Muscle of leg (tissue), 11 donors: ENCODE data around the gene STK32C. TPM values are rescaled to one million over a fixed set of nuclear protein-coding genes. Genes with fewer than 3 reads are reported as not detected.

Source experiments
- DNase-seq: peaks from one replicate; pipeline ENCODE4 v3.0.0; 2013
- H3K27ac ChIP-seq: one replicate; pipeline ENCODE4 v1.5.1; 2013; ENCODE audit warnings: mild to moderate bottlenecking, low read length, control low read depth
- H3K27me3 ChIP-seq: one replicate; pipeline ENCODE4 v1.6.1; 2013; ENCODE audit warnings: low read length; ENCODE audit not compliant: control insufficient read depth, insufficient read depth
- H3K36me3 ChIP-seq: one replicate; pipeline ENCODE4 v1.6.1; 2013; ENCODE audit warnings: low read length; ENCODE audit not compliant: control insufficient read depth, insufficient read depth
- H3K4me1 ChIP-seq: one replicate; pipeline ENCODE4 v1.6.1; 2013; ENCODE audit warnings: low read length; ENCODE audit not compliant: control insufficient read depth, insufficient read depth
- H3K4me3 ChIP-seq: one replicate; pipeline ENCODE4 v1.5.1; 2013; ENCODE audit warnings: low read length, control low read depth
- H3K9me3 ChIP-seq: replicated peaks from 2 replicates; pipeline ENCODE4 v1.6.1; 2013; ENCODE audit warnings: low read depth, low read length; ENCODE audit not compliant: control insufficient read depth
- WGBS: methylation state at CpG from one replicate; pipeline ENCODE4 v1.1.5; 2013; ENCODE audit warnings: missing lambda C conversion rate; ENCODE audit not compliant: insufficient coverage; 5-methylcytosine and 5-hydroxymethylcytosine counted together
- polyA plus RNA-seq, 8 donors: library from polyadenylated mRNA; unstranded; fragments of 120-200 nt; gene quantifications; one replicate each; pipeline versions ENCODE4 v1.2.1 to v1.2.3, GENCODE V29; 2013; ENCODE audit warnings: inconsistent platforms in 1 of 8, low replicate concordance in 1 of 8; ENCODE audit not compliant: insufficient read length in 8 of 8, insufficient read depth in 1 of 8
- total RNA-seq: library from RNA; stranded (reverse); fragments of 120-200 nt; gene quantifications from one replicate; pipeline ENCODE4 v1.2.4, GENCODE V29; 2013

STK32C gene
- total and polyA plus RNA-seq, 9 donors, result 9.4 to 14.7 (median 12.0) TPM

DNA sequence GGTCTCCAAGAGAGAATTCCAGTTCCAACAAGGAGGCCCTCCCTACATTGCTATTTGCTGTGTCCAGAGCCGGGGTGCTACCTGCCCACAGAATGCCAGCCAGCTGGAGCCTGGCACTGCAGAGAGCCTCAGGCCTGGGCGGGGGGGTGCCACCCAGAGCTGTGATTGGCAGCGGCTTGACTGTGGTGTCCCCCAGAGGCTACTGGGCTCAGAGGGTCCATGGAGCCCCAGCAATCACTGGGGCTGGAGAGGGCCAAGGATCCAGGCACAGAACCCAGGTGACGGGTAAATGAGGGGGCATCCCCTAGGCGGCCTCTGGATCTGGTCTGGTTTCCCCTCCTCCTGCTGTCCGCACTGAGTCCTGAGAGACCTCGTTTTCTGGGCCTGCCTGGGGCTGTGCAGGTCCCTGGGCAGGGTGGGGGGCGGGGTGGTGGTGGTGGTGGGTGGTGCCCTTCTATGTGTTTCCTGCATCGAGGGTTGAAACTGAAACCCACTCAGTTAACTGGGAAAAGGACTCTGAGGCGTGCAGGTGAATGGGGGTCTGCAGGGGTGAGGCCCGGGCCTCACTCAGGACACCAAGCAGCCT lies 108.4 kb downstream of the STK32C start:
- no peaks in the 10 kb centered on the region for H3K27me3 ChIP-seq
- DNase-seq, result no peak
- H3K4me3 ChIP-seq, result no peak overlapping the region
- no peaks in the 10 kb centered on the region for H3K4me1 ChIP-seq
- H3K36me3 ChIP-seq, result no peaks in the 10 kb centered on the region
- 97% methylated on average over 3 of the region's 11 CpGs for WGBS
- no peak overlapping the region for H3K27ac ChIP-seq
- H3K9me3 ChIP-seq, result no peaks in the 10 kb centered on the region

DNA sequence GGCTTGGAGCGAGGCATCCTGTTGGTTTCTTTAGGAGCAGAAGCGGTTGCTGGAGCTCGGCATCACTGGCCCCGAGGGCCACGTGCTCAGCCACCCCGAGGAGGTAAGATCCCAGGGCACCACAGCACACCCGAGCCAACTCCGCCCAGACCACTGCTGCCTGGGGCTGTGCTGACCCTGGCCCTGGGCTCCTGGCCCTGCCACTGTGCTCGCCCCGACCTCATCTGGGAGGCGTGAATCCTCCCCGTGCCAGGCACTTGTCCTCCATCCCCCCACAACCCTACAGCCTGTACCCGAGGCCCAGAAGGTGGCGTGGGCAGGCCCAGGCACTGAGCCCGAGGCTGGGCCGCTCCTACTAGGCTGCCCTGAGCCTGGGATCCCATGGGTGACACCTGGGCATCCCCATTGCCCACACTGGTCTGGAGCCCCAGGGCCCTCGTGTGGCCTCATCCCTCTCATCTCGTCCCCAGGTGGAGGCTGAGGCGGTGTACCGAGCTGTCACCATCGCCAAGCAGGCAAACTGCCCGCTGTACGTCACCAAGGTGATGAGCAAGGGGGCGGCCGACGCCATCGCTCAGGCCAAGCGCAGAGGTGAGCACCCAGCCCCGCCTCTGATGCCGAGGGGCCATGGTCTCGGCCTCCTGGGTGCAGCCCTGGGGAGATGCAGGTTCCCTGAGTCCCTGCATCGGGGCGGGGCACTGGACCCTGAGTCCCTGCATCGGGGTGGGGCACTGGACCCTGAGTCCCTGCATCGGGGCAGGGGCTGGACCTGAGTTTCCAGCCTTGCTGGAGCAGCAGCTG lies 109.2 kb downstream of the STK32C start:
- no peak overlapping the region for H3K4me3 ChIP-seq
- H3K36me3 ChIP-seq, result no peaks in the 10 kb centered on the region
- H3K27me3 ChIP-seq, result no peaks in the 10 kb centered on the region
- H3K27ac ChIP-seq, result no peak overlapping the region
- H3K4me1 ChIP-seq, result peaks cover 3% of the 10 kb centered on the region
- H3K9me3 ChIP-seq, result no peaks in the 10 kb centered on the region
- no peak for DNase-seq
- 89% methylated on average over 32 of the region's 35 CpGs for WGBS

DNA sequence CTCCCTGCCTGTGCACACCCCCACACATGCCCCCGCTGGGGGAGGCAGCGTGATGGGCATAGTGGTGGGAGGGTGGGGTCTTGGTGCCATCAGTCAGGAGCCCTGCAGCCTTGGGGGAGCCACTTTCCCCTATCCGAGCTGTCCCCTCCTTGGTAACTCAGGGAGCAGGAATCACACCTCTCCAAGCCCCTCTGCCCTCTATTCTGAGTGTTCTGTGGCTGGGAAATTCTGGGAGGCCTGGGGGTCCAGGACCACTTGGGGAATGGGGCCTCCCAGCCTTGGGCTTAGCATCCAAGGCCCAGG lies 109.7 kb downstream of the STK32C start:
- no peak for DNase-seq
- Histone ChIP-seq H3K27ac (no peak overlapping the region), H3K9me3 (no peaks in the 10 kb centered on the region), H3K27me3 (no peaks in the 10 kb centered on the region), H3K4me1 (peaks cover 4% of the 10 kb centered on the region), H3K36me3 (no peaks in the 10 kb centered on the region), H3K4me3 (no peak overlapping the region)
- no CpG with 5 or more reads among the region's 3 CpGs for WGBS

DNA sequence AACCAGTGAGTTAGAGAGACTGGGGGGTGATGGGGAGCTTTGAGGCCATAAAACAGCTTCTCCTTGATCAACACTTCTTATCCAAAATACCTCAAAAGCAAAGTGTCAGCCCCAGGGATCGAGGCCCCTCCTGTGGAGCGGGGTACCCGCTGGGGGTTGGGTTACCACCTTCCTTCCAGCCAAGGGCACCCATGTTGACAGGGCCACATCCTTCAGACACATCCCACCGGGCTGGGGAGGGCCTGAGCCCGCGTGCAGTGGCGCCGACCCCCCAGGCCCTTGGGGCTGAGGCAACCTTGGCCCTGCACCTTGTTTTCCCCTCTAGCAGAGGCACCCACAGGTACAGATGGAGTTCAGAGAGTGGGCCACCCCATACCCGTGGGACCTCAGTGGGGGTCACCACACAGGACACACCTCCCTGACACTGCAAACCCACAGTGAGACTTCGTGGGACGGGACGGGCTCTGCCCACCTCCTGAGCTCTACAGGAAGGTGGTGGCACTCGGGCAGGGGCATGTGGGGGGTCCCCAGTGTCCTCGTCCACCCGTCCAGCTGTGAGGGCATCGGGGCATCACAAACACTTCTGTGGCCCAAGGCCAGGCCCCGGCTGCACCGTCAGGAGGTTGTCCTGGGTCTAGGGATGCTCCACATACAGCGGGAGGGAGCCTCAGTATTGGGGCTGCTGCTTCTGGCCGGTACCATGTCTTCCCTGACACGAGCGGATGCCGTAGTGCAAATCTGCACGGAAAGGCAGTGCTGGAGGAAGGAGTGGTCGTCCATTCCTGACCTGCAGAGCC lies 110.3 kb downstream of the STK32C start:
- WGBS, result 82% methylated on average over 17 of the region's 25 CpGs

DNA sequence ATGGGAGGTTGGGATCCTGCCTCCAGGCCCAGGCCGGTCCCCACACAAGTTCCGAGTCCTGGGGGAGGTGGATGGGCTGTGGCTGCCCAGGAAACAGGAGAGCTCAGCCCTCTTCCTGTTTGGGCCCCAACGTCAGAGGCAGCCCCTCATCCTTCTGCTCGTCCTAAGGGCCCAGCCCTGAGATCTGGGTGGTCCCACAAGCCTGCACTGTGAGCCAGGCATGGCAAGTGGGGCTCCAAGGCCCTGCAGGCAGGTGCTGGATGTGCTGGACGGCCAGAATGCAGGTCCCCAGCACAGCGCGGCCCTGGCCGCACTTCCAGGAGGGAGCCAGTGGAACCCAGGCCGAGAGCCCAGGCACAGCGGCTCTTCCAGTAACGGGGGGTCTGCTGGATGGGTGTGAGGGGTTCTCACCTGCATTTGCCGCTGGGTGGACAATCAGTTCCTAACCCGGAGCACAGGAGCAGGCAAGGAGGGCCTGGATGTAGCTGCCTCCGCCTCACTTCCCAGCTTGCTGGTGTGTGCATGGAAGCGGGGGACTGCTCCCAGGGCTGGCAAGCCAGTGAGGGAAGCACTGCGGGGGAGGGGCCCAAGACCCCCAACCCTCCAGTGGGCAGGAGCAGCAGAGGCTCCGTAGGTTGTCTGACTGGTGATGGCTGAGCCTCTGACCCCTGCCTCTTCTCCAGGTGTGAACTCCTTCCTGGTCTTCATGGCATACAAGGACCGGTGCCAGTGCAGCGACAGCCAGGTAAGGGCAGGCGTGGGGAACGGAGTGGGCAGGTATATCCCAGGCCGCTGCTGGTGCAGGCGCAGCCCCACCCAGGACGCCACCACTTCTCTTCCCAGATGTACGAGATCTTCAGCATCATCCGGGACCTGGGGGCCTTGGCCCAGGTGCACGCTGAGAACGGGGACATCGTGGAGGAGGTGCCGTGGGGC lies 111.3 kb downstream of the STK32C start:
- DNase-seq, result no peak
- H3K27ac ChIP-seq, result no peak overlapping the region
- no peaks in the 10 kb centered on the region for H3K9me3 ChIP-seq
- H3K4me1 ChIP-seq, result peaks cover 14% of the 10 kb centered on the region
- H3K4me3 ChIP-seq, result no peak overlapping the region
- WGBS, result 84% methylated on average over 23 of the region's 30 CpGs
- no peaks in the 10 kb centered on the region for H3K36me3 ChIP-seq
- H3K27me3 ChIP-seq, result no peaks in the 10 kb centered on the region

More for the DNA sequence above, 110.3 kb downstream of the STK32C start:
- H3K27ac ChIP-seq, result no peak overlapping the region
- H3K9me3 ChIP-seq, result no peaks in the 10 kb centered on the region
- H3K4me3 ChIP-seq, result no peak overlapping the region
- H3K36me3 ChIP-seq, result no peaks in the 10 kb centered on the region
- no peak for DNase-seq
- H3K4me1 ChIP-seq, result peaks cover 10% of the 10 kb centered on the region
- H3K27me3 ChIP-seq, result no peaks in the 10 kb centered on the region

DNA sequence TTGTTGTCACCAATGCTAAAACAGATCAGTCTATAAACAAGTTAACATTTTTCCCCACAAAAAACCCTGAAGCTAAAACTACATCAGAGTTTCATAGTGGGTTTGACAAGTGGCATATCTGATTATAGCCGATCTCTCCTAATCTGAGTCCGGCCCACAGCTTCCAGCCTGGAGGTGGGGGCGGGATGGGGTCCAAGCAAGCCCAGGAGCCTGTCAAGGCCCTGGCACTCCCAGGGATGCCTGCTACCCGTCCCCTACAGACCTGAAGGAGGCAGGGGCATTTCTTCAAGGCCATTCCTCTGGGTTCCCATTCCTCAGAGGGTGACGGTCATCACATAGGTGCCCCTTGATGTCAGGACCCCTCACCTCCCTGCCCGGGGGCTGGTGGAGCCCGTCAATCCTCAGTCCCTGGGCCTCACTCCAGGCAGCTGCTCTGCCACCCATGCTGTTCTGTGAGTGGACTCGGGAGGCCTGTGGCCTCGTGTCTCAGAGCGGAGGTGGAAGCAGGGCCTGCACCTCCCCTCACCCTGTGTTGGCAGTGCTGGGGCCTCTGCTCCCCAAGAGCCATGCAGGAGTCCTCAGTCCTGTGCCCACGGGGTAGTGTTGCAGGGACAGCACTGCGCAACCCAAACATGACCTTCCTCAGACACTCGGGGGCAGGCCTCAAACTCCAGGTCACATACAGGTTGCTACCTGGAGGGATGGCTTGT lies 112.2 kb downstream of the STK32C start:
- WGBS, result 87% methylated on average over 12 of the region's 13 CpGs
- DNase-seq, result no peak
- Histone ChIP-seq H3K9me3 (no peaks in the 10 kb centered on the region), H3K4me1 (peaks cover 14% of the 10 kb centered on the region), H3K4me3 (no peak overlapping the region), H3K27me3 (no peaks in the 10 kb centered on the region), H3K36me3 (no peaks in the 10 kb centered on the region), H3K27ac (no peak overlapping the region)

DNA sequence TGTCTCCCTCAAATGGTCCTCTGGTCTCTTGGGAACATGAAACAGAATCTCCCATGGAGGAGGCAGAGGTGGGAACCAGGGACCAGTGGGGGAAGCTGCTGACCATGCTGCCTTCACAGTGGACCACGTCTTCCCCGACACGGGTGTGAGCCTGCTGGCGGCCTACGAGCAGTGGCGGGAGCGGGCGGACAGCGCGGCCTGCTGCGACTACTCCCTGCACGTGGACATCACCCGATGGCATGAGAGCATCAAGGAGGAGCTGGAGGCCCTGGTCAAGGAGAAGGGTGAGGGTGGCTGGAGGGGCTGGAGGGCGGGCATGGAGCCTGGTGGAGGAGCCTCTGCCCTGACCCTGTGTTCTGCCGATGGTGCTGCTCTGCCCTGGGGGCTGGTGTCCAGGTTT lies 113.0 kb downstream of the STK32C start:
- Histone ChIP-seq H3K4me3 (no peak overlapping the region), H3K27ac (no peak overlapping the region), H3K9me3 (no peaks in the 10 kb centered on the region), H3K36me3 (no peaks in the 10 kb centered on the region), H3K4me1 (peaks cover 14% of the 10 kb centered on the region), H3K27me3 (peaks cover 7% of the 10 kb centered on the region)
- 95% methylated on average over 13 of the region's 15 CpGs for WGBS
- no peak for DNase-seq

DNA sequence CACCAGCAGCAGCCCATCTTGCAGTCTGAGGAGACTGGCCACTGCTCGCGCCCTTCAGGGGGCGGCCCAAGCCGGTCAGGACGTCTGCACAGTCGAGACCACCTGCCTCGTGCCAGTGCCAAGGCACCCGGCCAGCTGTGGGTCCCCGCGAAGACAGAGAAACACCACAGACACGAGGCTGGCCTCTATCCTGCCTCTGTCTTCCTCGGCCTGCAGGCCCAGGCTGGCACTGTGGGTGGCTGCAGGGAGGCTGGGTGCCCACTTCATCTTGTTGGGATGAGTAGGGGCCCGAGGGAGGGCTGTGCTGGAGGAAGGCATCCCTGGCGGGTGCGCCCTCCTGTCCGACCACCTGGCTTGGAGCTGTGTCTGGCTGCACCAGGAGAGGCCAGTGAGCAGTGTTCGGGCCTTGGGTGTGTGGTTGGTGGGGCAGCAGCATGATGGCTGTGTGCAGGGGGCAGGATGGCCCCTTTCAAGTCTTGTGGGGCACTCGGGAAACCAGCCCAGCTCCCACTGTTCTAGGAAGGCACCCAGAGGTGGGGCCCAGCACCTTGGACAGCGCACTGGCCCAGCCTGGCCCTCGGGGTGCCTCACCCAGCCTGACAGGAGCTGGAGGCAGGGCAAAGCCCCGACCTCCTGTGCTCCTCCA lies 113.7 kb downstream of the STK32C start:
- WGBS, result 85% methylated on average over 19 of the region's 21 CpGs
- H3K9me3 ChIP-seq, result no peaks in the 10 kb centered on the region
- no peak overlapping the region for H3K27ac ChIP-seq
- H3K4me3 ChIP-seq, result no peak overlapping the region
- peaks cover 14% of the 10 kb centered on the region for H3K4me1 ChIP-seq
- H3K27me3 ChIP-seq, result peaks cover 14% of the 10 kb centered on the region
- DNase-seq, result no peak
- no peaks in the 10 kb centered on the region for H3K36me3 ChIP-seq
